GM21529 (cell line): ENCODE results near the gene PTP4A2.

Experiments used
- ATAC-seq: cut with Tn5 transposase; IDR thresholded peaks from one replicate; pipeline ENCODE4 v1.9.1; 2021; ENCODE audit not compliant: unreplicated experiment

Gene PTP4A2

GRCh38 chr1:31866450-31867032, 71.6 kb downstream of the PTP4A2 start:
- no peak for ATAC-seq

GRCh38 chr1:31865728-31866449, 72.3 kb downstream of the PTP4A2 start:
- ATAC-seq: no peak

- ATAC-seq: no peak
These were observed 76.1 kb downstream of the PTP4A2 start for GRCh38 chr1:31862071-31862470.

- ATAC-seq: no peak
These were observed 76.8 kb downstream of the PTP4A2 start for GRCh38 chr1:31861346-31861745.

- no peak for ATAC-seq
These were observed 77.6 kb downstream of the PTP4A2 start for GRCh38 chr1:31860581-31860980.

- no peak for ATAC-seq
These were observed 78.4 kb downstream of the PTP4A2 start for GRCh38 chr1:31859719-31860118.

- ATAC-seq: no peak
These were observed 79.1 kb downstream of the PTP4A2 start for GRCh38 chr1:31859044-31859443.

GRCh38 chr1:31857863-31858262, 80.3 kb downstream of the PTP4A2 start:
- no peak for ATAC-seq
